ENCODE measurements around the gene PCNX3.

DNA sequence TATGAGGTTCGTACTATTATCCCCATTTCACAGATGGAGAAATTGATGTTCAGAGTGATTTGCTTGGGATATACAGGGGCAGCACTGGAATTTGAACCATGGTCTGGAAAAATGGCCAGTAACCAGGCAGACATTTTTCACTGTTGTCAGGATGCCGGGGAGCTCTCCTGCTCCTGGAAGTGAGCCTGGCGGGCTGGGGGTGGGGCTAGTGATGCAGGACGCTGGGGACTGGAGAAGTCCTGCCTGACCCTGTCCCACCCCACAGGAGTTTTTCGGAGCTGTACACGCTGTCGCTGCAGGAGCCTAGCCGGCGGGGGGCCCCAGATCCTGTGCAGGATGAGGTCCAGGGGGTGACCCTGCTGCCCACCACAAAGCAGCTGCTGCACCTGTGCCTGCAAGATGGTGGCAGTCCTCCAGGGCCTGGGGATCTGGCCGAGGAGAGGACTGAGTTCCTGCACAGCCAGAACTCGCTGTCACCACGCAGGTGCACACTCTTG is 33.5 kb downstream of the PCNX3 start:
- TF ChIP-seq GATA2 (IDR thresholded peaks at IDR 0.05; ENCODE audit: low read depth, low read length) (no peak), GATA3 (IDR thresholded peaks at IDR 0.05; ENCODE audit: low read depth, low read length) (no peak)

Data from SH-SY5Y (cell line).